Endothelial cell of umbilical vein (primary cell): Measurements from ENCODE around the gene OSBPL8. TPM values are rescaled to one million over a fixed set of nuclear protein-coding genes. Genes with fewer than 3 reads are reported as not detected.

ENCODE experiments used
- BruUV-seq: library from RNA; stranded (reverse); fragments of 400-500 nt; replicated peaks from 2 replicates; lab custom pipeline; 2021; lab: Mats Ljungman, UMichigan
- CTCF ChIA-PET: fragments of 300-600, 350-600 bp; sonication (Branson Sonifier 250); formaldehyde crosslinking; loops from one replicate; lab custom pipeline; 2021; ENCODE audit warnings: antibody characterized with exemption, inconsistent platforms; lab: Charles Lee
- POLR2A ChIA-PET: fragments of 300-600, 350-600 bp; sonication (Branson Sonifier 250); formaldehyde crosslinking; loops from one replicate; lab custom pipeline; 2021; ENCODE audit warnings: antibody characterized with exemption, inconsistent platforms; lab: Charles Lee
- DNase-seq: peaks from one replicate; pipeline ENCODE4 v3.0.0-alpha.2; 2011; ENCODE audit warnings: low read depth, low spot score
- FAIRE-seq: peaks from 2 replicates; lab custom pipeline; 2011; peaks lifted over from hg19 to GRCh38; lab: Jason Lieb, UNC
- H2AFZ ChIP-seq: 2 replicates; pipeline ENCODE4 v1.6.0; 2012; ENCODE audit warnings: low read depth, low read length, control low read depth, inconsistent platforms
- H3K27ac ChIP-seq: 2 replicates; pipeline ENCODE4 v1.5.1; 2011; ENCODE audit warnings: low read depth, mild to moderate bottlenecking, control low read depth, low read length, moderate library complexity; ENCODE audit not compliant: insufficient read depth
- H3K27me3 ChIP-seq, 2 experiments: 2 replicates each; pipeline versions ENCODE4 v1.6.0 to v1.6.1; 2011; ENCODE audit warnings: low read length in 2 of 2, mixed read lengths in 1 of 2; ENCODE audit not compliant: control insufficient read depth in 2 of 2, insufficient read depth in 2 of 2
- H3K36me3 ChIP-seq, 2 experiments: 2 replicates in 1 of 2; 3 replicates in 1 of 2; pipeline ENCODE4 v1.5.1; 2011; ENCODE audit warnings: low read length in 2 of 2, mild to moderate bottlenecking in 1 of 2, moderate library complexity in 1 of 2; ENCODE audit not compliant: control insufficient read depth in 2 of 2, insufficient read depth in 2 of 2; ENCODE audit errors: extremely low read depth in 1 of 2
- H3K4me1 ChIP-seq: 3 replicates; pipeline ENCODE4 v1.5.1; 2011; ENCODE audit warnings: mild to moderate bottlenecking, low read length; ENCODE audit not compliant: control insufficient read depth, insufficient read depth; ENCODE audit errors: extremely low read depth
- H3K4me2 ChIP-seq: 2 replicates; pipeline ENCODE4 v1.6.1; 2011; ENCODE audit warnings: low read length, control low read depth, mixed read lengths; ENCODE audit not compliant: insufficient read depth
- H3K4me3 ChIP-seq, 3 experiments: fragments of 200-600 bp in 1 of 3; sonication (generic), shearing (Covaris generic) in 1 of 3; replicated peaks in 1 of 3; 2 replicates each; pipeline ENCODE4 v1.5.1; 2011 to 2016; ENCODE audit warnings: control low read depth in 3 of 3, low read length in 3 of 3, mild to moderate bottlenecking in 2 of 3, inconsistent platforms in 1 of 3, low read depth in 1 of 3, moderate library complexity in 1 of 3; ENCODE audit not compliant: insufficient read depth in 1 of 3
- H3K79me2 ChIP-seq: 2 replicates; pipeline ENCODE4 v1.6.0; 2012; ENCODE audit warnings: low read length, inconsistent platforms; ENCODE audit not compliant: control insufficient read depth, insufficient read depth
- H3K9ac ChIP-seq: replicated peaks from 2 replicates; pipeline ENCODE3; 2011; ENCODE audit warnings: low read length, control low read depth; ENCODE audit not compliant: insufficient read depth; ENCODE audit errors: extremely low read depth
- H3K9me1 ChIP-seq: replicated peaks from 3 replicates; pipeline ENCODE4 v1.6.0; 2011; ENCODE audit warnings: mild to moderate bottlenecking, low read length; ENCODE audit not compliant: control insufficient read depth, insufficient read depth; ENCODE audit errors: extremely low read depth
- H3K9me3 ChIP-seq: replicated peaks from 2 replicates; pipeline ENCODE4 v1.5.1; 2012; ENCODE audit warnings: low read length, inconsistent platforms; ENCODE audit not compliant: control insufficient read depth, insufficient read depth
- H4K20me1 ChIP-seq: replicated peaks from 2 replicates; pipeline ENCODE3; 2011; ENCODE audit warnings: mild to moderate bottlenecking, low read length; ENCODE audit not compliant: control insufficient read depth, insufficient read depth; ENCODE audit errors: extremely low read depth
- CTCF ChIP-seq, 2 donors: IDR thresholded peaks; 1 replicate in 1 of 2; 2 replicates in 1 of 2; pipeline ENCODE4 v1.5.1; 2011; ENCODE audit warnings: low read length in 2 of 2, mild to moderate bottlenecking in 2 of 2, moderate library complexity in 2 of 2, control low read depth in 1 of 2, inconsistent platforms in 1 of 2, low read depth in 1 of 2; ENCODE audit not compliant: insufficient read depth in 1 of 2; ENCODE audit errors: extremely low read depth in 1 of 2
- EZH2 ChIP-seq: IDR thresholded peaks from 2 replicates; pipeline ENCODE4 v1.6.1; 2012; ENCODE audit warnings: borderline replicate concordance, low read depth, mild to moderate bottlenecking, moderate library complexity, low read length, inconsistent platforms; ENCODE audit not compliant: severe bottlenecking
- FOS ChIP-seq: IDR thresholded peaks from 2 replicates; pipeline ENCODE4 v1.6.1; 2011; ENCODE audit warnings: mild to moderate bottlenecking, low read length, moderate library complexity, borderline replicate concordance; ENCODE audit not compliant: insufficient read depth
- GATA2 ChIP-seq: IDR thresholded peaks from 2 replicates; pipeline ENCODE4 v1.7.0; 2011; ENCODE audit warnings: low read depth, mild to moderate bottlenecking, moderate library complexity, mixed read lengths, low read length; ENCODE audit not compliant: insufficient read length, insufficient read depth
- JUN ChIP-seq: IDR thresholded peaks from 2 replicates; pipeline ENCODE4 v1.6.1; 2011; ENCODE audit warnings: borderline replicate concordance, low read depth; ENCODE audit not compliant: insufficient read length, insufficient read depth
- MAX ChIP-seq: IDR thresholded peaks from 2 replicates; pipeline ENCODE4 v1.6.1; 2011; ENCODE audit not compliant: insufficient read depth, insufficient read length
- MYC ChIP-seq: IDR thresholded peaks from one replicate; pipeline ENCODE4 v1.6.1; 2011; ENCODE audit warnings: mild to moderate bottlenecking, low read depth, low read length
- POLR2A ChIP-seq: IDR thresholded peaks from 2 replicates; pipeline ENCODE4 v1.6.1; 2012; ENCODE audit warnings: low read depth, mild to moderate bottlenecking, control low read depth, low read length
- POLR2AphosphoS5 ChIP-seq: IDR thresholded peaks from 2 replicates; pipeline ENCODE4 v1.6.1; 2012; ENCODE audit warnings: low read depth, mild to moderate bottlenecking, control low read depth, low read length, moderate library complexity; ENCODE audit not compliant: insufficient read depth
- dilution Hi-C: fragments of 300-500 bp; cut with MboI; formaldehyde crosslinking; loops from one replicate; pipeline ENCODE4 v1.15.0; 2019; ENCODE audit warnings: low sequenced_read_pairs; ENCODE audit not compliant: extremely low pct_ligation_motif_present
- intact Hi-C: fragments of 100-400 bp; cut with micrococcal nuclease; formaldehyde crosslinking; loops from one replicate; pipeline ENCODE4 v1.10.0; 2022
- polyA plus RNA-seq, 4 experiments: library from polyadenylated mRNA; depleted of rRNA in 3 of 4; stranded (reverse) in 3 of 4; unstranded in 1 of 4; fragments of >200 nt; gene quantifications; 2 replicates each; pipeline versions ENCODE4 v1.2.1 to v1.2.3, GENCODE V29; 2011 to 2012; ENCODE audit warnings: missing spikeins in 1 of 4
- total RNA-seq: library from RNA; stranded (reverse); gene quantifications from 2 replicates; pipeline ENCODE4 v1.2.3, GENCODE V29; 2021

OSBPL8 gene
- total and polyA plus RNA-seq, 2 donors (not counting 3 experiments of a cell fraction or from before 2014, with no cell fraction given): 10.3 to 47.6 TPM

- FAIRE-seq: no peak
- dilution Hi-C loops (no loop called here), intact Hi-C loops (no loop called here)
- Histone ChIP-seq H3K36me3 (no peaks in the 10 kb centered on the region), H3K27me3 (no peaks in the 10 kb centered on the region), H3K4me2 (no peak overlapping the region), H3K9ac (no peak overlapping the region), H2AFZ (no peak overlapping the region), H3K4me1 (peaks cover 8% of the 10 kb centered on the region), H3K4me3 (no peak overlapping the region), H4K20me1 (no peaks in the 10 kb centered on the region), H3K79me2 (peaks cover 6% of the 10 kb centered on the region), H3K27ac (no peak overlapping the region), H3K9me3 (no peaks in the 10 kb centered on the region), H3K9me1 (no peaks in the 10 kb centered on the region)
- TF ChIP-seq MAX (no peak), CTCF (IDR thresholded peaks at IDR 0.05; ENCODE audit: extremely low read depth in 1 of 2, insufficient read depth in 1 of 2, low read depth in 1 of 2, low read length in 2 of 2) (no peak), MYC (no peak), EZH2 (no peak), POLR2AphosphoS5 (no peak), FOS (no peak), POLR2A (no peak), GATA2 (no peak), JUN (no peak)
- no peak for DNase-seq
- BruUV-seq: no TSS peak
- POLR2A ChIA-PET: no interaction called here
- CTCF ChIA-PET: interaction anchor here (4.4 kb wide), 1 partner anchor 15 kb away, joined by 14 read pairs; no protein-coding TSS in a partner anchor
These were observed 88.0 kb downstream of the OSBPL8 start for GRCh38 chr12:76471579-76471978.
